Activated CD8-positive, alpha-beta memory T cell treated with anti-CD3 and anti-CD28 coated beads, Interleukin-2, amount 50 U/mL, for 4 hours (primary cell): Measurements from ENCODE around the gene GON7.

Experiments used
- DNase-seq: peaks from one replicate; pipeline ENCODE4 v3.0.0-alpha.2; 2020

Gene GON7

DNA sequence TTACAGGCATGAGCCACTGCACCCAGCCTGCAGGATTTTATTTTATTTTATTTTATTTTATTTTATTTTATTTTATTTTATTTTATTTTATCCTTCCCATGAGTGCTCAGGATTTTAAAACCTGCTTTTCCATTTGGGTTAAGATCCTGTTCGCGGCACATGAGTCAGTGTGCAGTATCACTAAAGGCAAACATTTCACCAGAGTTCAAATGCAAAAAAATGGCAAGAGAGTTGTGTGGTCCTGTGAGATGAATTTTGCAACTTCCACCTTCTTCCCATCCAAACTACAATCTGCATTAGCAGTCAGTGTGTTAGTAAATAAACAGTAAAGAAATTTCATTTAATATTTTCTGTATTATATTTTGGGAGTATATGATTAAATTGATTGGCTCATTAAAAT, 51.2 kb downstream of the GON7 start:
- DNase-seq: no peak

DNA sequence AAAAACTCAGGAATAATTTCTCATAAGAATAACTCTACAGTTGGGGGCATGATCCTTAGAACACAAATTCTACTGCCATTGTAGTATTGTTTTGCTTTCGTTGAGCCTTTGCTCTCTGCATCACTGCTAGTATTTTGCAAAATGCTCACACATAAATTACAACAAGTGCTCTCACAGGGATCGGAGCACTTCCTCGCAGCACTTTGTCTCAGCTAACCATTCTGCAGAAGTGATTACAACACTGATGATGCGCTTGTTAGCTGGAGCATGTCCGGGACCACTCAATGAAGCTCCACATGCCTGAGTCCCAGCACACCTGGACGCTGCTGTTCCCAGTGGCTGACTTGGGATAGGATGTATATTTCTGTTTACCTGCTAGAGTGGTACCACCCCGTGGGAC, 53.7 kb downstream of the GON7 start:
- no peak for DNase-seq
